ENCODE measurements around the gene OR10H4.

- TF ChIP-seq GATA2 (IDR thresholded peaks at IDR 0.05; ENCODE audit: low read depth, low read length) (no peak), GATA3 (IDR thresholded peaks at IDR 0.05; ENCODE audit: low read depth, low read length) (no peak)
Observed at GRCh38 chr19:15989889-15990288, 41.1 kb downstream of the OR10H4 start.
